ENCODE measurements around the gene PFKP.

GRCh38 chr10:3131098-3131497 is 63.8 kb downstream of the PFKP start:
- TF ChIP-seq, protein P1, sequence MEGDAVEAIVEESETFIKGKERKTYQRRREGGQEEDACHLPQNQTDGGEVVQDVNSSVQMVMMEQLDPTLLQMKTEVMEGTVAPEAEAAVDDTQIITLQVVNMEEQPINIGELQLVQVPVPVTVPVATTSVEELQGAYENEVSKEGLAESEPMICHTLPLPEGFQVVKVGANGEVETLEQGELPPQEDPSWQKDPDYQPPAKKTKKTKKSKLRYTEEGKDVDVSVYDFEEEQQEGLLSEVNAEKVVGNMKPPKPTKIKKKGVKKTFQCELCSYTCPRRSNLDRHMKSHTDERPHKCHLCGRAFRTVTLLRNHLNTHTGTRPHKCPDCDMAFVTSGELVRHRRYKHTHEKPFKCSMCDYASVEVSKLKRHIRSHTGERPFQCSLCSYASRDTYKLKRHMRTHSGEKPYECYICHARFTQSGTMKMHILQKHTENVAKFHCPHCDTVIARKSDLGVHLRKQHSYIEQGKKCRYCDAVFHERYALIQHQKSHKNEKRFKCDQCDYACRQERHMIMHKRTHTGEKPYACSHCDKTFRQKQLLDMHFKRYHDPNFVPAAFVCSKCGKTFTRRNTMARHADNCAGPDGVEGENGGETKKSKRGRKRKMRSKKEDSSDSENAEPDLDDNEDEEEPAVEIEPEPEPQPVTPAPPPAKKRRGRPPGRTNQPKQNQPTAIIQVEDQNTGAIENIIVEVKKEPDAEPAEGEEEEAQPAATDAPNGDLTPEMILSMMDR (IDR thresholded peaks at IDR 0.05; ENCODE audit: low read depth, low read length, poor library complexity, severe bottlenecking): no peak
- no peak for TF ChIP-seq EZH2phosphoT487 (IDR thresholded peaks at IDR 0.05; ENCODE audit: borderline replicate concordance, low read length)

All from DOHH2 (cell line).